GM19438 (cell line): ENCODE measurements around the gene CXCL5.
"Not testable (repeated sequence)": the region's sequence is repeated elsewhere in the genome, so short reads cannot be mapped to it uniquely, and the experiment has no call there.

Experiments used
- ATAC-seq: cut with Tn5 transposase; IDR thresholded peaks from one replicate; pipeline ENCODE4 v1.9.1; 2021; ENCODE audit warnings: low read depth; ENCODE audit not compliant: unreplicated experiment

The CXCL5 gene

GRCh38 chr4:73976716-73977115 is 21.8 kb downstream of the CXCL5 start:
- no peak for ATAC-seq

DNA sequence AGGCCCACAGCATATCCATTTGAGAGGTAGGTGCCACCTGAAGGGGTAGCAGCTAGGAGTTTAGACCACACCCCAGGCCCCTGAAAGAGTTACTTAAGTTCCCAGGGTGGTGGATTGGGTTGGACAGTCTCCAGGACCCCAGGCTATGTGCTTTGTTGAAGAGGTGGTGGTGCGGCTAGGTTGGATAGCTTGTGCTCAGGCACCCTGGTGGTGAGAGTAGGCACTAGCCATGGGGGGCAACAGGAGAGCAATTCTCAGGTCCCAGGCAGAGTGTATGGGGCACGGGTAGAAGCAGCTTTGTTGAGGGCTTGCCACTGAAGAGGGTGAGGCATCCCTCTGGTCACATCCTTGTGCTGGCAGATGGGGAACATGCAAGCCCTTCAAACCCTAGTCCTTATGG is 22.3 kb downstream of the CXCL5 start:
- no peak for ATAC-seq

GRCh38 chr4:73974352-73974751 is 24.1 kb downstream of the CXCL5 start:
- ATAC-seq: no peak

DNA sequence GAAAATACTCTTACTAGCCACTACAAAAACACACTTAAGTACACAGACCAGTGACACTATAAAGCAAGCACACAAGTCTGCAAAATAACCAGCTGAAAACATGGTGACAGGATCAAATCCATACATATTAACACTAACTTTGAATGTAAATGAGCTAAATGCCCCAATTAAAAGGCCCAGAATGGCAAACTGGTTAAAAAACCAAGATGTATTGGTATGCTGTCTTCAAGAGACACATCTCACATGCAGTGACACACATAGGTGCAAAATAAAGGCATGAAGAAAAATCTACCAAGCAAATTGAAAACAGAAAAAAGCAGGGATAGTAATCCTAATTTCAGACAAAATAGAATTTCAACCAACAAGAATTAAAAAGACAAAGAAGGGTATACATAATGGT is 27.5 kb downstream of the CXCL5 start:
- no peak for ATAC-seq

DNA sequence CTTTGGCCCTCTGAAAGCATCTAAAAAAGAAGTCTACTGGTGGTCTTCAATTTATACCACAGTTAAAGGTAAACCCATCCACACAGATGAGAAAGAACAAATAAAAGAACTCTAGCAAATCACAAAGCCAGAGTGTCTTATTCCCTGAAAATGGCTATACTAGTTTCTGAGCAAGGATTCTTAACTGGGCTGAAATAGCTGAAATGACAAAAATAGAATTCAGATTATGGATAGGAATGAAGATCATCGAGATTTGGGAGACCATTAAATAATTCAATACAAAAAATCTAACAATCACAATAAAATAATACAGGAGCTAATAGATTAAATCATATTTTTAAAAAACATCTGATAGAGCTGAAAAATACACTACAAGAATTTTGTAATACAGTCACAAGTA is 28.5 kb downstream of the CXCL5 start:
- no peak for ATAC-seq

DNA sequence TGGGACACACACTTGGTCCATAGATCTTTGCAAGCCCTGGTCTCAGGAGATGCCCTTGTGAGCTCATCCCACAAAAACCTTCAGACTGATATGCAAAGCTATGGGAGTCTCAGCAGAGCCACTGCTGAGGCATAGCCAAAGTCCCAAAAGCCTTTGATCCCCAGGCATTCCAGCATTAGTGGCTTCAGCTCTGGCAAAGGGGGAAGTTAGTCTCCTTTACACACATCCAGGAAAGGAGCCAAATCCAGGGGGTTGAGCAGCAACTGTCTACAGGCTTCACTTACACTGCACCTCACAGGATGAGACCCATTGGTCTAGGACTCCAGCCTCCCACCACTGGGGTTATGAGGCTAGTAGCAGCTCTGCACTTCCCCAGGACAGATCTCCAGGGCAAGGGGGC is 30.6 kb downstream of the CXCL5 start:
- no peak for ATAC-seq

GRCh38 chr4:73964862-73965611 is 33.4 kb downstream of the CXCL5 start:
- no peak for ATAC-seq

GRCh38 chr4:73962724-73963123 is 35.8 kb downstream of the CXCL5 start:
- no peak for ATAC-seq

DNA sequence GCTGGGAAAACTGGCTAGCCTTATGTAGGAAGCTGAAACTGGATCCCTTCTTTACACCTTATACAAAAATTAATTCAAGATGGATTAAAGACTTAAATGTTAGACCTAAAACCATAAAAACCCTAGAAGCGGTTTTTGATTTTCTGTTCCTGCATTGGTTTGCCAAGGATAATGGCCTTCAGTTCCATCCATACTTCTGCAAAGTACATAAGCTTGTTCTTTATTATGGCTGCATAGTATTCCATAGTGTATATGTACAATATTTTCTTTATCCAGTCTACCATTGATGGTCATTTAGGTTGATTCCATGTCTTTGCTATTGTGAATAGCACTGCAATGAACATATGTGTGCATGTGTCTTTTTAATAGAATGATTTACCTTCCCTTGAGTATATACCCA is 39.4 kb downstream of the CXCL5 start:
- not testable (repeated sequence) for ATAC-seq

- ATAC-seq: no peak
These were observed 46.1 kb downstream of the CXCL5 start for GRCh38 chr4:73952352-73952751.

- ATAC-seq: not testable (repeated sequence)
These were observed 48.0 kb downstream of the CXCL5 start for GRCh38 chr4:73950376-73950920.

GRCh38 chr4:73948990-73949706 is 49.3 kb downstream of the CXCL5 start:
- ATAC-seq: no peak

DNA sequence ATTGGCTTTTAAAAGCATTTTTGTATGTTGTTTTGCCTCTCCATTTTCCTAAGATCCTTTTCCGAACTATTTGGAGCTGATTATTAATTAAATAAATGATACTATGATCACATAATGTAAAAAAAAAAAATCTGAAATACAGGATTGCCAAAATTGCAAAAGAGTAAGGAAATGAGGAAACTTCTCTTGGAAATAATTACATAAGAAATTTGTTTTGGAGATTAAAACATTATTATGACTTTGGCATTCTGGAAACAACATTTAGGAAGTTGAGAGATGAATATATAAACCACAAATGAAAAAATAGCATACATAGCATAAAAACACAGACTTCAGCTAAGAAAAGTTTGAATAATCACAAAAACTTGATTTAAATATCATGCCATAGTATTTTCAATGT is 50.2 kb downstream of the CXCL5 start:
- no peak for ATAC-seq

GRCh38 chr4:73947239-73947985 is 51.1 kb downstream of the CXCL5 start:
- ATAC-seq: no peak

- no peak for ATAC-seq
These were observed 52.6 kb downstream of the CXCL5 start for GRCh38 chr4:73945674-73946449.
